Measurements from ENCODE around the gene WSCD1. TPM values are rescaled to one million over a fixed set of nuclear protein-coding genes. Genes with fewer than 3 reads are reported as not detected.

WSCD1 gene
- total RNA-seq, 4 donors from 2014 or later = 3.2 to 10.1 (median 5.3) TPM

- Histone ChIP-seq H3K27me3 (no peaks in the 10 kb centered on the region), H3K36me3 (peaks cover 0 to 6% of the 10 kb centered on the region in 2 donors), H3K27ac (no peak overlapping the region), H3K9me3 (no peaks in the 10 kb centered on the region), H3K4me1 (no peaks in the 10 kb centered on the region), H3K4me3 (no peak overlapping the region)
- TF ChIP-seq POLR2AphosphoS5 (IDR thresholded peaks at IDR 0.05) (no peak), CTCF (IDR thresholded peaks at IDR 0.05) (no peak)
- ATAC-seq = no peak
- WGBS, 2 donors (ENCODE audit: low coverage in 1 of 2) = 95 to 100% methylated on average over 1 to 6 of the region's 13 CpGs
These were observed 26.2 kb downstream of the WSCD1 start for GRCh38 chr17:6096201-6097004.

GRCh38 chr17:6097005-6097279 lies 26.8 kb downstream of the WSCD1 start:
- Histone ChIP-seq H3K4me3 (no peak overlapping the region), H3K36me3 (peaks cover 0 to 6% of the 10 kb centered on the region in 2 donors), H3K27me3 (no peaks in the 10 kb centered on the region), H3K9me3 (no peaks in the 10 kb centered on the region), H3K4me1 (no peaks in the 10 kb centered on the region), H3K27ac (no peak overlapping the region)
- 81 to 88% methylated on average over 5 of the region's 10 CpGs for WGBS, 2 donors (ENCODE audit: low coverage in 1 of 2)
- no peak for ATAC-seq
- no peak for TF ChIP-seq POLR2A (IDR thresholded peaks at IDR 0.05)
- no peak for TF ChIP-seq CTCF (IDR thresholded peaks at IDR 0.05)
- no peak for TF ChIP-seq EP300 (IDR thresholded peaks at IDR 0.05)

GRCh38 chr17:6098050-6098822 lies 28.1 kb downstream of the WSCD1 start:
- Histone ChIP-seq H3K9me3 (no peaks in the 10 kb centered on the region), H3K4me3 (no peak overlapping the region), H3K36me3 (peaks cover 0 to 6% of the 10 kb centered on the region in 2 donors), H3K27me3 (no peaks in the 10 kb centered on the region), H3K4me1 (no peaks in the 10 kb centered on the region), H3K27ac (peak overlapping the region in 2 of 4 donors; percentile 0 to 2)
- 28% methylated on average over 3 to 5 of the region's 11 CpGs for WGBS, 2 donors (ENCODE audit: low coverage in 1 of 2)
- peak; percentile 86 for ATAC-seq
- TF ChIP-seq POLR2AphosphoS5 (IDR thresholded peaks at IDR 0.05) (peak; percentile 17), POLR2A (IDR thresholded peaks at IDR 0.05) (no peak)

- H3K27ac ChIP-seq = peak overlapping the region in 1 of 4 donors; percentile 0
- 76% methylated on average over 1 of the region's 1 CpG; no CpG with 5 or more reads in 1 of the 2 donors for WGBS, 2 donors (ENCODE audit: low coverage in 1 of 2)
- no peaks in the 10 kb centered on the region for H3K9me3 ChIP-seq
- peak; percentile 60 for ATAC-seq
- peaks cover 0 to 6% of the 10 kb centered on the region in 2 donors for H3K36me3 ChIP-seq
- H3K27me3 ChIP-seq = no peaks in the 10 kb centered on the region
- H3K4me1 ChIP-seq = no peaks in the 10 kb centered on the region
- TF ChIP-seq EP300 (IDR thresholded peaks at IDR 0.05) (no peak), POLR2AphosphoS5 (IDR thresholded peaks at IDR 0.05) (no peak), POLR2A (IDR thresholded peaks at IDR 0.05) (no peak), CTCF (IDR thresholded peaks at IDR 0.05) (no peak)
- no peak overlapping the region for H3K4me3 ChIP-seq
These were observed 28.6 kb downstream of the WSCD1 start for GRCh38 chr17:6098823-6099180.

- no peaks in the 10 kb centered on the region for H3K27me3 ChIP-seq
- H3K4me3 ChIP-seq = no peak overlapping the region
- H3K9me3 ChIP-seq = no peaks in the 10 kb centered on the region
- H3K27ac ChIP-seq = no peak overlapping the region
- TF ChIP-seq POLR2AphosphoS5 (IDR thresholded peaks at IDR 0.05) (no peak), CTCF (IDR thresholded peaks at IDR 0.05) (no peak), POLR2A (IDR thresholded peaks at IDR 0.05) (no peak), EP300 (IDR thresholded peaks at IDR 0.05) (no peak)
- WGBS, 2 donors (ENCODE audit: low coverage in 1 of 2) = 80 to 83% methylated on average over 6 to 8 of the region's 8 CpGs
- no peaks in the 10 kb centered on the region for H3K4me1 ChIP-seq
- no peak for ATAC-seq
- H3K36me3 ChIP-seq = peaks cover 0 to 6% of the 10 kb centered on the region in 2 donors
These were observed 29.3 kb downstream of the WSCD1 start for GRCh38 chr17:6099492-6099891.

Measured in gastroesophageal sphincter (tissue), 4 donors.